Naive B cell (primary cell): Measurements from ENCODE around the gene ST6GALNAC3. TPM values are rescaled to one million over a fixed set of nuclear protein-coding genes. Genes with fewer than 3 reads are reported as not detected.

Experiments
- ATAC-seq, 2 donors: fragments of 150-1000 bp; cut with Tn5 transposase; 2 replicates each; pipeline ENCODE4 v1.10.0; 2021; ENCODE audit warnings: low read depth in 2 of 2, mild to moderate bottlenecking in 2 of 2, moderate library complexity in 2 of 2
- DNase-seq: peaks from one replicate; pipeline ENCODE4 v3.0.0; 2022
- H3K27ac Mint-ChIP-seq, 6 donors: one replicate each; pipeline ENCODE4 v1.8.0; 2020 to 2022; ENCODE audit warnings: mild to moderate bottlenecking in 6 of 6, mixed read lengths in 6 of 6, moderate library complexity in 5 of 6, inconsistent platforms in 2 of 6
- H3K27me3 Mint-ChIP-seq, 3 donors: one replicate each; pipeline ENCODE4 v1.8.0; 2021 to 2022; ENCODE audit warnings: mixed read lengths in 3 of 3, mild to moderate bottlenecking in 1 of 3
- H3K36me3 Mint-ChIP-seq, 2 donors: one replicate each; pipeline ENCODE4 v1.8.0; 2020 to 2022; ENCODE audit warnings: mixed read lengths in 2 of 2, inconsistent platforms in 1 of 2, mild to moderate bottlenecking in 1 of 2
- H3K4me1 Mint-ChIP-seq, 3 donors: one replicate each; pipeline ENCODE4 v1.8.0; 2020 to 2022; ENCODE audit warnings: mixed read lengths in 3 of 3, inconsistent platforms in 1 of 3, mild to moderate bottlenecking in 1 of 3, moderate library complexity in 1 of 3
- H3K4me3 Mint-ChIP-seq, 8 donors: one replicate each; pipeline ENCODE4 v1.8.0; 2020 to 2022; ENCODE audit warnings: mild to moderate bottlenecking in 8 of 8, mixed read lengths in 8 of 8, moderate library complexity in 8 of 8, inconsistent platforms in 2 of 8
- H3K9me3 Mint-ChIP-seq, 7 donors: one replicate each; pipeline ENCODE4 v1.8.0; 2020 to 2022; ENCODE audit warnings: mixed read lengths in 7 of 7, mild to moderate bottlenecking in 5 of 7, inconsistent platforms in 2 of 7, moderate library complexity in 1 of 7
- polyA plus RNA-seq, 6 donors: library from polyadenylated mRNA; unstranded; fragments of 300-500 nt; fragmentation: Illumina TruSeq; gene quantifications; one replicate each; pipeline ENCODE4 v1.2.3, GENCODE V29; 2021; ENCODE audit warnings: low read depth in 6 of 6

ST6GALNAC3 gene
- polyA plus RNA-seq, 6 donors from 2014 or later, result 3.8 to 12.9 (median 10.5) TPM

- peaks cover 5 to 15% of the 10 kb centered on the region in 2 donors for H3K36me3 Mint-ChIP-seq
- peaks cover 0 to 13% (median 5%) of the 10 kb centered on the region in 7 donors for H3K9me3 Mint-ChIP-seq
- DNase-seq (no peak), ATAC-seq (no peak)
- no peak overlapping the region for H3K4me3 Mint-ChIP-seq
- peaks cover 0 to 22% (median 21%) of the 10 kb centered on the region in 3 donors for H3K4me1 Mint-ChIP-seq
- no peak overlapping the region for H3K27ac Mint-ChIP-seq
- H3K27me3 Mint-ChIP-seq, result peaks cover 0 to 6% (median 0%) of the 10 kb centered on the region in 3 donors
These were observed 123.9 kb downstream of the ST6GALNAC3 start for GRCh38 chr1:76198452-76198851.

GRCh38 chr1:76202670-76203069 lies 128.1 kb downstream of the ST6GALNAC3 start:
- ATAC-seq, result no peak

GRCh38 chr1:76203127-76203526 lies 128.6 kb downstream of the ST6GALNAC3 start:
- no peak overlapping the region for H3K4me3 Mint-ChIP-seq
- H3K27ac Mint-ChIP-seq, result peak overlapping the region in 1 of 6 donors; percentile 60
- H3K36me3 Mint-ChIP-seq, result peaks cover 9 to 15% of the 10 kb centered on the region in 2 donors
- peaks cover 3 to 20% (median 8%) of the 10 kb centered on the region in 7 donors for H3K9me3 Mint-ChIP-seq
- no peaks in the 10 kb centered on the region for H3K27me3 Mint-ChIP-seq
- DNase-seq (no peak), ATAC-seq (no peak)
- H3K4me1 Mint-ChIP-seq, result peaks cover 4 to 29% (median 17%) of the 10 kb centered on the region in 3 donors

More at GRCh38 chr1:76202670-76203069, 128.1 kb downstream of the ST6GALNAC3 start:
- no peak for DNase-seq
- Mint-ChIP-seq H3K4me3 (no peak overlapping the region), H3K4me1 (peaks cover 0 to 28% (median 17%) of the 10 kb centered on the region in 3 donors), H3K36me3 (peaks cover 9 to 15% of the 10 kb centered on the region in 2 donors), H3K9me3 (peaks cover 3 to 20% (median 8%) of the 10 kb centered on the region in 7 donors), H3K27me3 (peaks cover 0 to under 1% (median 0%) of the 10 kb centered on the region in 3 donors), H3K27ac (peak overlapping the region in 1 of 6 donors; percentile 60)

- H3K36me3 Mint-ChIP-seq, result no peaks in the 10 kb centered on the region
- H3K4me1 Mint-ChIP-seq, result peaks cover 24 to 32% (median 30%) of the 10 kb centered on the region in 3 donors
- no peaks in the 10 kb centered on the region for H3K27me3 Mint-ChIP-seq
- DNase-seq (no peak), ATAC-seq (no peak)
- H3K4me3 Mint-ChIP-seq, result peak overlapping the region in 1 of 8 donors; percentile 18
- H3K27ac Mint-ChIP-seq, result no peak overlapping the region
- H3K9me3 Mint-ChIP-seq, result peaks cover 0 to 4% (median 2%) of the 10 kb centered on the region in 7 donors
These were observed 134.7 kb downstream of the ST6GALNAC3 start for GRCh38 chr1:76209238-76209637.

GRCh38 chr1:76209648-76210047 lies 135.1 kb downstream of the ST6GALNAC3 start:
- ATAC-seq (no peak), DNase-seq (no peak)
- Mint-ChIP-seq H3K36me3 (no peaks in the 10 kb centered on the region), H3K27ac (peak overlapping the region in 1 of 6 donors; percentile 3), H3K4me3 (peak overlapping the region in 2 of 8 donors; percentile 7 to 34), H3K9me3 (peaks cover 0 to 2% (median 0%) of the 10 kb centered on the region in 7 donors), H3K27me3 (no peaks in the 10 kb centered on the region), H3K4me1 (peaks cover 24 to 32% (median 30%) of the 10 kb centered on the region in 3 donors)

GRCh38 chr1:76210160-76210559 lies 135.6 kb downstream of the ST6GALNAC3 start:
- no peak for DNase-seq
- H3K36me3 Mint-ChIP-seq, result no peaks in the 10 kb centered on the region
- H3K27me3 Mint-ChIP-seq, result no peaks in the 10 kb centered on the region
- H3K4me1 Mint-ChIP-seq, result peaks cover 24 to 32% (median 30%) of the 10 kb centered on the region in 3 donors
- H3K9me3 Mint-ChIP-seq, result peaks cover 0 to 2% (median 0%) of the 10 kb centered on the region in 7 donors
- H3K27ac Mint-ChIP-seq, result peak overlapping the region in 1 of 6 donors; percentile 3
- peak in 1 of 2 donors; percentile 32 for ATAC-seq
- H3K4me3 Mint-ChIP-seq, result peak overlapping the region in 4 of 8 donors; percentile 2 to 47 (median 36)

- H3K27me3 Mint-ChIP-seq, result no peaks in the 10 kb centered on the region
- peak; percentile 56 to 58 for ATAC-seq
- no peaks in the 10 kb centered on the region for H3K9me3 Mint-ChIP-seq
- H3K36me3 Mint-ChIP-seq, result no peaks in the 10 kb centered on the region
- peak overlapping the region; percentile 71 to 97 (median 82) for H3K27ac Mint-ChIP-seq
- H3K4me3 Mint-ChIP-seq, result peak overlapping the region; percentile 5 to 76 (median 66)
- DNase-seq, result no peak
- peaks cover 22 to 28% (median 26%) of the 10 kb centered on the region in 3 donors for H3K4me1 Mint-ChIP-seq
These were observed 144.3 kb downstream of the ST6GALNAC3 start for GRCh38 chr1:76218888-76219287.

GRCh38 chr1:76219366-76219818 lies 144.8 kb downstream of the ST6GALNAC3 start:
- H3K36me3 Mint-ChIP-seq, result no peaks in the 10 kb centered on the region
- no peaks in the 10 kb centered on the region for H3K9me3 Mint-ChIP-seq
- no peaks in the 10 kb centered on the region for H3K27me3 Mint-ChIP-seq
- H3K4me1 Mint-ChIP-seq, result peaks cover 26 to 28% (median 26%) of the 10 kb centered on the region in 3 donors
- H3K4me3 Mint-ChIP-seq, result peak overlapping the region; percentile 5 to 76 (median 66)
- DNase-seq, result peak; percentile 62
- H3K27ac Mint-ChIP-seq, result peak overlapping the region; percentile 71 to 97 (median 82)
- peak; percentile 80 for ATAC-seq

GRCh38 chr1:76224752-76225151 lies 150.2 kb downstream of the ST6GALNAC3 start:
- no peaks in the 10 kb centered on the region for H3K9me3 Mint-ChIP-seq
- ATAC-seq (no peak), DNase-seq (no peak)
- peaks cover 27 to 43% (median 31%) of the 10 kb centered on the region in 3 donors for H3K4me1 Mint-ChIP-seq
- no peaks in the 10 kb centered on the region for H3K36me3 Mint-ChIP-seq
- no peak overlapping the region for H3K4me3 Mint-ChIP-seq
- H3K27me3 Mint-ChIP-seq, result no peaks in the 10 kb centered on the region
- H3K27ac Mint-ChIP-seq, result no peak overlapping the region

- Mint-ChIP-seq H3K27ac (no peak overlapping the region), H3K36me3 (no peaks in the 10 kb centered on the region), H3K27me3 (no peaks in the 10 kb centered on the region), H3K4me3 (no peak overlapping the region), H3K4me1 (peaks cover 25 to 38% (median 26%) of the 10 kb centered on the region in 3 donors), H3K9me3 (no peaks in the 10 kb centered on the region)
- ATAC-seq (no peak), DNase-seq (no peak)
These were observed 151.0 kb downstream of the ST6GALNAC3 start for GRCh38 chr1:76225526-76225925.

GRCh38 chr1:76227621-76228020 lies 153.1 kb downstream of the ST6GALNAC3 start:
- H3K9me3 Mint-ChIP-seq, result peaks cover 0 to 4% (median 0%) of the 10 kb centered on the region in 7 donors
- H3K4me3 Mint-ChIP-seq, result no peak overlapping the region
- no peak for DNase-seq
- H3K27me3 Mint-ChIP-seq, result no peaks in the 10 kb centered on the region
- H3K4me1 Mint-ChIP-seq, result peaks cover 30 to 41% (median 32%) of the 10 kb centered on the region in 3 donors
- H3K36me3 Mint-ChIP-seq, result no peaks in the 10 kb centered on the region
- ATAC-seq, result no peak
- no peak overlapping the region for H3K27ac Mint-ChIP-seq

- Mint-ChIP-seq H3K27me3 (no peaks in the 10 kb centered on the region), H3K9me3 (peaks cover 0 to 4% (median 0%) of the 10 kb centered on the region in 7 donors), H3K4me3 (peak overlapping the region in 1 of 8 donors; percentile 4)
These were observed 154.9 kb downstream of the ST6GALNAC3 start for GRCh38 chr1:76229279-76230005.

GRCh38 chr1:76230842-76231281 lies 156.3 kb downstream of the ST6GALNAC3 start:
- H3K27me3 Mint-ChIP-seq, result no peaks in the 10 kb centered on the region
- DNase-seq, result no peak
- ATAC-seq, result no peak
- H3K27ac Mint-ChIP-seq, result no peak overlapping the region
- H3K9me3 Mint-ChIP-seq, result peaks cover 0 to 4% (median 0%) of the 10 kb centered on the region in 7 donors
- peaks cover 0 to 7% of the 10 kb centered on the region in 2 donors for H3K36me3 Mint-ChIP-seq
- peak overlapping the region in 1 of 8 donors; percentile 44 for H3K4me3 Mint-ChIP-seq
- peaks cover 20 to 41% (median 32%) of the 10 kb centered on the region in 3 donors for H3K4me1 Mint-ChIP-seq

More at GRCh38 chr1:76229279-76230005, 154.9 kb downstream of the ST6GALNAC3 start:
- Mint-ChIP-seq H3K27ac (peak overlapping the region in 4 of 6 donors; percentile 15 to 70 (median 54)), H3K4me1 (peaks cover 24 to 41% (median 32%) of the 10 kb centered on the region in 3 donors), H3K36me3 (peaks cover 0 to 5% of the 10 kb centered on the region in 2 donors)
- no peak for DNase-seq
- ATAC-seq, result no peak
